NCI-H82 (cell line): ENCODE measurements around the gene NR3C2.
A peak's percentile ranks its signal among the peaks of the same experiment; 100 is the strongest.

Experiments
- DNase-seq: peaks from one replicate; lab custom pipeline; 2025; lab: John Stamatoyannopoulos, UW

NR3C2 gene

GRCh38 chr4:148435654-148436406 lies 6.4 kb downstream of the NR3C2 start:
- DNase-seq = no peak

GRCh38 chr4:148434075-148434773 lies 8.0 kb downstream of the NR3C2 start:
- DNase-seq = no peak

- no peak for DNase-seq
These were observed 10.8 kb downstream of the NR3C2 start for GRCh38 chr4:148431401-148431800.

GRCh38 chr4:148430854-148431253 lies 11.4 kb downstream of the NR3C2 start:
- DNase-seq = no peak

- no peak for DNase-seq
These were observed 13.0 kb downstream of the NR3C2 start for GRCh38 chr4:148429206-148429605.

- no peak for DNase-seq
These were observed 15.6 kb downstream of the NR3C2 start for GRCh38 chr4:148426643-148427042.

- peak; percentile 76 for DNase-seq
These were observed 16.7 kb downstream of the NR3C2 start for GRCh38 chr4:148425327-148426110.

- no peak for DNase-seq
These were observed 21.8 kb downstream of the NR3C2 start for GRCh38 chr4:148420397-148420796.

GRCh38 chr4:148415500-148415899 lies 26.7 kb downstream of the NR3C2 start:
- DNase-seq = peak; percentile 25

GRCh38 chr4:148412460-148412994 lies 29.7 kb downstream of the NR3C2 start:
- no peak for DNase-seq

GRCh38 chr4:148405161-148405893 lies 36.9 kb downstream of the NR3C2 start:
- no peak for DNase-seq

GRCh38 chr4:148398988-148399387 lies 43.2 kb downstream of the NR3C2 start:
- no peak for DNase-seq

- no peak for DNase-seq
These were observed 44.4 kb downstream of the NR3C2 start for GRCh38 chr4:148397771-148398170.

- no peak for DNase-seq
These were observed 45.1 kb downstream of the NR3C2 start for GRCh38 chr4:148396986-148397673.

GRCh38 chr4:148395771-148396170 lies 46.4 kb downstream of the NR3C2 start:
- no peak for DNase-seq

GRCh38 chr4:148391056-148391455 lies 51.2 kb downstream of the NR3C2 start:
- DNase-seq = no peak

- DNase-seq = no peak
These were observed 51.9 kb downstream of the NR3C2 start for GRCh38 chr4:148390311-148390710.

- no peak for DNase-seq
These were observed 61.9 kb downstream of the NR3C2 start for GRCh38 chr4:148380291-148380690.

- peak; percentile 2 for DNase-seq
These were observed 66.1 kb downstream of the NR3C2 start for GRCh38 chr4:148376151-148376550.

- DNase-seq = no peak
These were observed 66.6 kb downstream of the NR3C2 start for GRCh38 chr4:148375584-148375983.

- no peak for DNase-seq
These were observed 69.1 kb downstream of the NR3C2 start for GRCh38 chr4:148373093-148373492.
